ENCODE results near the gene CHRM2.

Gene CHRM2

DNA sequence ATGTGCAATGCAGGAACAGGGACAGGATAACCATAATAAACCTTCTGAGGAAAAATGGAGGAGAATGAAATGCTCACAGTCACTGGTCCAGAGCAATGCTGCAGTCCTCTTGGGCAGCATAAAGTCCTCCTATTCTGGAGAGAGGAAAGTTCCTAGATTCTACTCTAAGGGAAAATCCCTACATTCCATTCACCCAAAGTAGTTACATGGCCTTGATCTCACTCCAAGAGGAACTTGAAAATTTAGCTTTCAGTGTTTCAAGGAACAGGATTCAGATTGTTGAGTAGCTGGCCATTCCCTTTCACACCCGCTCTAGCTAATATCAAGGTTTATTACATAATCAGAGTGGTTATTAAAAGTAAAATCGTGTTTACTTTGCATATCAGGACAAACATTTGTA, 168.3 kb downstream of the CHRM2 start:
- no peak for DNase-seq

DNA sequence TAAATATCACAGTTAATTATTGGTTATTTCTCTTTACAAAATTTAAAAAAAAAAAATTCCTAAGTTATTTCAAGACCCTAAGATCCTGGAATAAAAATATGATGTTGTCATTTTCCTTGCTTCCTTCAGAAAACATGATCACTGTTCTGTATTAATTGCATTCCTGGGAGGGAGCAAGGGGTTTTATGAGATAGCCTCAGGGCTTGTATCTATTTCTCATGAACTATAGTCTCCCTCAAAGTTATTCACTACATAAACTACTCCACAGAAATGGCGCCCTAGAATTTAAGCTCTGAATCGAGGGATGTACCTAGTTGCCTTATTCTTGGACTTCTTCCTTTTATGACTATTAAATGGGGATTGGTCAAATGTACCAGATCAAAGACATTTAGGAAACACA, 170.3 kb downstream of the CHRM2 start:
- no peak for DNase-seq

DNA sequence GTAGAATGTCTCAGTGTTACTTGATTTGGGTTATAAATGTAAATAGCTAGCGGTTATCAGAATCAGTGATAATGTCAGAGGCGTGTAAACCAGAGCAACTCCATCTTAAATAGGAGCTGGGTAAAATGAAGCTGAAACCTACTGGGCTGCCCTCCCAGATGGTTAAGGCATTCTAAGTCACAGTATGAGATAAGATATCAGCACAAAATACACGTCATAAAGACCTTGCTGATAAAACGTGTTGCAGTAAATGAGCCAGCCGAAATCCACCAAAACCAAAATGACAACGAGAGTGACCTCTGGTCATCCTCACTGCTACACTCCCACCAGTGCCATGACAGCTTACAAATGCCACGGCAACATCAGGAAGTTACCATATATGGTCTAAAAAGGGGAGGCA, 172.3 kb downstream of the CHRM2 start:
- no peak for DNase-seq

DNA sequence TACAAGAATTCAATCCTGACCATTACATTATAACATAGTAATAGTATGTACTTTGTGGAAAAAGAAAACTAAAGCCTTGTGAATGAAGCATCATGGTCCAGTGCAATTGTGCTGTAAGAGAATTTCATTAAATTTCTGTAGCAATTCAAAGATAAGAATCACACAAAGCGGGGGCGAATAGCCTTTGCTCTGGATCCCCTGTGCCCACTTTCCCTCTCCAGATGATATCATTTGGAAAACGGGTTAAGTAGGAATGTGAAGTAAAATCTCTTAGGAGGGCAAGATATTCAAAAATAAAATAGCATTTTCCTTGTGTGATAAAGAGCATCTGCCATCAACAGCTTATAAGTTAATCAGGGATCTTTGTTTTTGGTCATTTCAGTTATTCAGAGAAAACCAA, 177.1 kb downstream of the CHRM2 start:
- DNase-seq, result no peak

DNA sequence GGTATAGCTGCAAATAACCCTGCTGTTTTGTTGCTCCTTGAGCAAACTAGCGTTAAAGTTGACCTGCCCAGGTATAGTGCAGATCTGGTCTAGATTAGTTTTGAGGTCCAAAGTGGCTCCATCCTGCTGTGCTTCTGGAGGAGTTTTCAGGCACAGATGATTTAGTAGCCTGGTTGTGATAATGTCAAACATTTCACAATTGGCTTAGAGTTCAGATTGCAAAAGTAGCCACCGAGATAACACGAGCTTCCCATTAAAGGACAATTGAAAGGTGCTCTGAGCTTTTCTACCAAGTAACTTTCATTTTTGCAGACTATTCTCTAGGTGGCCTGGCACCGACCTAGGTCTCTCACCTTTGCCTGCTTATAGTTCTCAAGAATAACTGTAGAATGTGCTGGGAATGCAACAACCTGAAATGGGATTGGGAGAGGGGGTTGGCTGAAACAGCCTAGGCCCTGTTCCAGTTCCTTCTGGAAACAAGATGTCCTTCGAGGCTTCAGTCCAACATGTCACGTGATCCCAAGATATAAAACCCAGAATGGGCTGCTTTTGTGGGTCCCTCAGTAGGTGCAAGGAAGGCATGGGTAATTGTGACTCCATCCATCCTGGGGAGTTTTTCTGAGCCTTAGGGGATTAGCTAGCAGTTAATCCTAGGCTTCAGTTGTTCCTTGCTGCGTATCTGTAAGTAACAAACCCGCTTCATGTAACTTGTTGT, 201.0 kb downstream of the CHRM2 start:
- DNase-seq, result no peak
